HTR-8/SVneo (cell line): ENCODE data around the gene MCM7.

Experiments
- DNase-seq: peaks from one replicate; pipeline ENCODE4 v3.0.0; 2011; ENCODE audit warnings: low spot score, mixed read lengths; ENCODE audit not compliant: insufficient read length
- FAIRE-seq: peaks from 2 replicates; lab custom pipeline; 2011; peaks lifted over from hg19 to GRCh38; lab: Jason Lieb, UNC

MCM7 gene

GRCh38 chr7:100124301-100125230 lies 23.4 kb upstream of the MCM7 start:
- no peak for DNase-seq
- FAIRE-seq = no peak

- FAIRE-seq (no peak), DNase-seq (no peak)
Observed at GRCh38 chr7:100122568-100122967, 21.4 kb upstream of the MCM7 start.

- DNase-seq = no peak
- no peak for FAIRE-seq
Observed at GRCh38 chr7:100122067-100122466, 20.9 kb upstream of the MCM7 start.

GRCh38 chr7:100120733-100121036 lies 19.5 kb upstream of the MCM7 start:
- DNase-seq (no peak), FAIRE-seq (no peak)

- peak; percentile 62 for DNase-seq
Observed at GRCh38 chr7:100119970-100120732, 19.0 kb upstream of the MCM7 start.

GRCh38 chr7:100119072-100119969 lies 18.1 kb upstream of the MCM7 start, which contains the start of the genes CNPY4 and TAF6:
CNPY4 (plus strand) TSS chr7:100119634; CDS start chr7:100119745, 111 bp downstream.
TAF6 (minus strand) TSS chr7:100119358; CDS start chr7:100114209, 5,149 bp downstream.
- FAIRE-seq (no peak), DNase-seq (peak; percentile 97)

More at GRCh38 chr7:100119970-100120732, 19.0 kb upstream of the MCM7 start:
- FAIRE-seq = no peak

- FAIRE-seq = no peak
- no peak for DNase-seq
Observed at GRCh38 chr7:100118388-100119071, 17.3 kb upstream of the MCM7 start.

- DNase-seq (no peak), FAIRE-seq (no peak)
Observed at GRCh38 chr7:100115026-100115425, 13.8 kb upstream of the MCM7 start.

GRCh38 chr7:100111914-100112313 lies 10.7 kb upstream of the MCM7 start:
- FAIRE-seq (no peak), DNase-seq (no peak)

- FAIRE-seq = no peak
- DNase-seq = no peak
Observed at GRCh38 chr7:100111156-100111555, 10.0 kb upstream of the MCM7 start.

- FAIRE-seq (no peak), DNase-seq (no peak)
Observed at GRCh38 chr7:100109521-100110163, 8.4 kb upstream of the MCM7 start.

- DNase-seq (no peak), FAIRE-seq (no peak)
Observed at GRCh38 chr7:100107890-100108289, 6.7 kb upstream of the MCM7 start.

- DNase-seq (no peak), FAIRE-seq (no peak)
Observed at GRCh38 chr7:100107125-100107737, 6.0 kb upstream of the MCM7 start.

- DNase-seq (no peak), FAIRE-seq (no peak)
Observed at GRCh38 chr7:100106633-100107032, 5.4 kb upstream of the MCM7 start.

- no peak for FAIRE-seq
- no peak for DNase-seq
Observed at GRCh38 chr7:100105534-100105933, 4.3 kb upstream of the MCM7 start.

- DNase-seq = peak; percentile 90
Observed at GRCh38 chr7:100102950-100103840, 2.0 kb upstream of the MCM7 start.

GRCh38 chr7:100100420-100101015 lies 679 bp downstream of the MCM7 start:
- DNase-seq (peak; percentile 78), FAIRE-seq (no peak)

More at GRCh38 chr7:100102950-100103840, 2.0 kb upstream of the MCM7 start:
- FAIRE-seq = peak; percentile 38
